B cell (primary cell): ENCODE results near the gene ATRIP. TPM values are rescaled to one million over a fixed set of nuclear protein-coding genes. Genes with fewer than 3 reads are reported as not detected.

Experiments
- ATAC-seq: fragments of 200-7000 bp; cut with Tn5 transposase; one replicate; pipeline ENCODE4 v1.10.0; 2021; ENCODE audit warnings: low read depth, mild to moderate bottlenecking, moderate number of reproducible peaks, moderate library complexity
- CTCF ChIA-PET: fragments of 350-600 bp; sonication (Branson Sonifier 250); formaldehyde crosslinking; loops from one replicate; lab custom pipeline; 2021; ENCODE audit warnings: antibody characterized with exemption, inconsistent platforms; lab: Charles Lee
- POLR2A ChIA-PET: fragments of 350-600 bp; sonication (Branson Sonifier 250); formaldehyde crosslinking; loops from one replicate; lab custom pipeline; 2021; ENCODE audit warnings: antibody characterized with exemption; lab: Charles Lee
- DNase-seq: peaks from one replicate; pipeline ENCODE4 v3.0.0; 2013
- H2AFZ ChIP-seq: 2 replicates; pipeline ENCODE4 v1.6.1; 2012; ENCODE audit warnings: mild to moderate bottlenecking, low read depth, low read length; ENCODE audit not compliant: insufficient read depth, poor library complexity, severe bottlenecking
- H3K27ac ChIP-seq, 2 donors: 1 replicate in 1 of 2; 2 replicates in 1 of 2; pipeline ENCODE4 v1.5.1; 2012 to 2013; ENCODE audit warnings: low read length in 2 of 2, mild to moderate bottlenecking in 2 of 2, moderate library complexity in 1 of 2
- H3K27me3 ChIP-seq, 4 experiments: fragments of 200-600 bp in 1 of 4; sonication (generic) in 1 of 4; replicated peaks in 1 of 4; 1 replicate in 2 of 4; 2 replicates in 2 of 4; pipeline versions ENCODE4 v1.6.1 to v1.7.0; 2013 to 2016; ENCODE audit warnings: low read length in 3 of 4, mild to moderate bottlenecking in 2 of 4, mixed read lengths in 1 of 4, moderate library complexity in 1 of 4; ENCODE audit not compliant: insufficient read depth in 4 of 4, control insufficient read depth in 3 of 4; ENCODE audit errors: control extremely low read depth in 1 of 4
- H3K36me3 ChIP-seq, 2 experiments: replicated peaks in 1 of 2; 1 replicate in 1 of 2; 2 replicates in 1 of 2; pipeline versions ENCODE4 v1.6.1 to v1.7.1; 2013; ENCODE audit warnings: low read length in 1 of 2; ENCODE audit not compliant: insufficient read depth in 2 of 2, control insufficient read depth in 1 of 2; ENCODE audit errors: control extremely low read depth in 1 of 2, extremely low read depth in 1 of 2
- H3K4me1 ChIP-seq, 2 donors: fragments of 200-600 bp in 1 of 2; sonication (generic) in 1 of 2; 1 replicate in 1 of 2; 2 replicates in 1 of 2; pipeline versions ENCODE4 v1.5.1 to v1.6.1; 2013 to 2017; ENCODE audit warnings: low read length in 2 of 2; ENCODE audit not compliant: control insufficient read depth in 2 of 2, insufficient read depth in 2 of 2
- H3K4me2 ChIP-seq: replicated peaks from 2 replicates; pipeline ENCODE3; 2012; ENCODE audit warnings: mild to moderate bottlenecking, low read depth, low read length; ENCODE audit not compliant: poor library complexity, severe bottlenecking
- H3K4me3 ChIP-seq, 5 experiments: fragments of 200-600 bp in 1 of 5; sonication (generic) in 1 of 5; 1 replicate in 3 of 5; 2 replicates in 2 of 5; pipeline versions ENCODE4 v1.5.1 to v1.7.0; 2011 to 2016; ENCODE audit warnings: low read length in 4 of 5, mild to moderate bottlenecking in 4 of 5, low read depth in 2 of 5, control low read depth in 1 of 5, moderate library complexity in 1 of 5; ENCODE audit not compliant: insufficient read depth in 1 of 5; ENCODE audit errors: control extremely low read depth in 1 of 5, extremely low read depth in 1 of 5
- H3K79me2 ChIP-seq: fragments of 200-600 bp; sonication (generic); one replicate; pipeline ENCODE4 v1.6.0; 2016; ENCODE audit warnings: low read length; ENCODE audit not compliant: control insufficient read depth, insufficient read depth
- H3K9ac ChIP-seq: fragments of 200-600 bp; sonication (generic); 2 replicates; pipeline ENCODE4 v1.6.1; 2017; ENCODE audit warnings: mild to moderate bottlenecking, low read length, moderate library complexity
- H3K9me3 ChIP-seq, 3 donors: one replicate each; pipeline versions ENCODE4 v1.6.1 to v1.7.1; 2013; ENCODE audit warnings: low read length in 2 of 3; ENCODE audit not compliant: control insufficient read depth in 2 of 3, insufficient read depth in 1 of 3; ENCODE audit errors: control extremely low read depth in 1 of 3
- H4K20me1 ChIP-seq: 2 replicates; pipeline ENCODE4 v1.6.0; 2012; ENCODE audit warnings: mild to moderate bottlenecking, low read length; ENCODE audit not compliant: insufficient read depth, control insufficient read depth, poor library complexity, severe bottlenecking
- H3K27ac Mint-ChIP-seq: one replicate; pipeline ENCODE4 v1.8.0; 2021; ENCODE audit warnings: mixed read lengths
- H3K27me3 Mint-ChIP-seq: one replicate; pipeline ENCODE4 v1.8.0; 2021; ENCODE audit warnings: mixed read lengths
- H3K4me1 Mint-ChIP-seq: one replicate; pipeline ENCODE4 v1.8.0; 2021; ENCODE audit warnings: mixed read lengths
- H3K4me3 Mint-ChIP-seq: one replicate; pipeline ENCODE4 v1.8.0; 2021; ENCODE audit warnings: mixed read lengths
- H3K9me3 Mint-ChIP-seq: one replicate; pipeline ENCODE4 v1.8.0; 2022; ENCODE audit warnings: mixed read lengths; ENCODE audit not compliant: insufficient read depth
- CTCF ChIP-seq: fragments of 200-600 bp; IDR thresholded peaks from one replicate; pipeline ENCODE4 v1.8.0; 2022; ENCODE audit warnings: antibody characterized with exemption, mild to moderate bottlenecking
- EZH2 ChIP-seq: IDR thresholded peaks from 2 replicates; pipeline ENCODE4 v1.6.1; 2012; ENCODE audit warnings: borderline replicate concordance, low read depth, mild to moderate bottlenecking, moderate library complexity, low read length; ENCODE audit not compliant: insufficient read depth, poor library complexity, severe bottlenecking
- WGBS: methylation state at CpG from one replicate; pipeline ENCODE4 v1.1.5; 2013; ENCODE audit warnings: missing lambda C conversion rate; ENCODE audit not compliant: insufficient coverage; 5-methylcytosine and 5-hydroxymethylcytosine counted together
- intact Hi-C: fragments of 100-400 bp; cut with micrococcal nuclease; formaldehyde crosslinking; loops from one replicate; pipeline ENCODE4 v1.10.0; 2022
- polyA plus RNA-seq: library from polyadenylated mRNA; depleted of rRNA; stranded (reverse); fragments of >200 nt; gene quantifications from 2 replicates; pipeline ENCODE4 v1.2.3, GENCODE V29; 2012
- total RNA-seq, 2 donors: library from RNA; stranded (reverse); fragments of 120-200 nt in 1 of 2; gene quantifications; 1 replicate in 1 of 2; 2 replicates in 1 of 2; pipeline versions ENCODE4 v1.2.3 to v1.2.4, GENCODE V29; 2013 to 2022

The ATRIP gene
- total and polyA plus RNA-seq, 2 donors (not counting 1 experiment from before 2014, with no cell fraction given), result 10.5 to 11.6 TPM

- under 1% methylated on average over 54 of the region's 54 CpGs for WGBS
- Mint-ChIP-seq H3K27me3 (no peaks in the 10 kb centered on the region), H3K4me3 (peak within 1 kb of the TSS; percentile 97), H3K4me1 (peaks cover 35% of the 10 kb centered on the region), H3K9me3 (no peaks in the 10 kb centered on the region), H3K27ac (peak within 1 kb of the TSS; percentile 92)
- H3K4me3 ChIP-seq, result peak within 1 kb of the TSS; percentile 83 to 94 (median 91)
- TF ChIP-seq EZH2 (no peak), CTCF (peak; percentile 37)
- H3K9me3 ChIP-seq, result no peaks in the 10 kb centered on the region
- H3K4me1 ChIP-seq, result peaks cover 19 to 27% of the 10 kb centered on the region in 2 donors
- H3K9ac ChIP-seq, result peak within 1 kb of the TSS; percentile 90
- DNase-seq (peak; percentile 98), ATAC-seq (peak; percentile 94)
- peaks cover 12% of the 10 kb centered on the region for H4K20me1 ChIP-seq
- ChIA-PET CTCF (interaction anchor here (0.5 to 13.4 kb wide), 19 partner anchors 9 to 208 kb away, joined by 3 to 330 read pairs (median 4); partner anchors contain the start of genes NME6, PFKFB4, PLXNB1 and ZNF589), POLR2A (interaction anchor here (0.6 to 1.9 kb wide), 10 partner anchors 10 to 1250 kb away, joined by 3 to 22 read pairs (median 3); partner anchors contain the start of genes PLXNB1 and ZNF589)
- intact Hi-C loops, result loop anchor here (1.0 to 10.0 kb wide), 4 partner anchors 33 to 253 kb away; partner anchors contain the start of genes CDC25A and NME6
- H3K4me2 ChIP-seq, result peak within 1 kb of the TSS; percentile 89
- H3K36me3 ChIP-seq, result peaks cover 0 to 30% of the 10 kb centered on the region in 2 experiments
- H3K27ac ChIP-seq, result peak within 1 kb of the TSS; percentile 85
- peaks cover 47% of the 10 kb centered on the region for H3K79me2 ChIP-seq
- no peaks in the 10 kb centered on the region for H3K27me3 ChIP-seq
- peak within 1 kb of the TSS; percentile 90 for H2AFZ ChIP-seq
Measured at GRCh38 chr3:48439820-48440589, 6.5 kb upstream of the ATRIP start, which contains the start of the genes CCDC51 and TMA7. Gene CCDC51 (minus strand): TSS chr3:48440119. CDS start chr3:48435128, 4,991 bp downstream. Gene TMA7 (plus strand): TSS chr3:48440257. CDS start chr3:48440297, 40 bp downstream.
